ENCODE results near the gene ST6GALNAC6.
"Not testable (repeated sequence)": the region's sequence is repeated elsewhere in the genome, so short reads cannot be mapped to it uniquely, and the experiment has no call there.

The ST6GALNAC6 gene

DNA sequence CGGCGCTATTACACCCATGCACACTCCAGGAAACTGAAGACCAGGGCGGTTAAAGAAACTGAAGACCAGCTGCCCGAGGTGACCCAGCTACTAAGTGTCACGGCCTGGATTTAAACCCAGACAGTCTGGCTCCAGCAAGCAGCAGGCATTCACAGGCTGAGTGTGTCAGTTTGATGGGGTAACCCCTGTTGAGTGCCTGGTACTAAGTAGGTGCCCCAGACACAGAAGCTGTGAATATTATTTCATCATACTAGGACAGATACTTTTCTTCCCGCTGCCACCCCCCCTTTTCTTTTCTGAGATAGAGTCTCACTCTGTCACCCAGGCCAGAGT lies 52.3 kb downstream of the ST6GALNAC6 start:
- no peaks in the 10 kb centered on the region for H3K4me1 ChIP-seq (ENCODE audit: insufficient read depth, poor library complexity, severe bottlenecking)
- ATAC-seq (ENCODE audit: low read depth) (no peak), DNase-seq (ENCODE audit: low spot score) (no peak)

GRCh38 chr9:127846443-127847177 lies 52.8 kb downstream of the ST6GALNAC6 start:
- H3K4me1 ChIP-seq (ENCODE audit: insufficient read depth, poor library complexity, severe bottlenecking), result no peaks in the 10 kb centered on the region
- no peak overlapping the region for H3K27ac ChIP-seq (ENCODE audit: poor library complexity, severe bottlenecking)
- TF ChIP-seq, protein P1, sequence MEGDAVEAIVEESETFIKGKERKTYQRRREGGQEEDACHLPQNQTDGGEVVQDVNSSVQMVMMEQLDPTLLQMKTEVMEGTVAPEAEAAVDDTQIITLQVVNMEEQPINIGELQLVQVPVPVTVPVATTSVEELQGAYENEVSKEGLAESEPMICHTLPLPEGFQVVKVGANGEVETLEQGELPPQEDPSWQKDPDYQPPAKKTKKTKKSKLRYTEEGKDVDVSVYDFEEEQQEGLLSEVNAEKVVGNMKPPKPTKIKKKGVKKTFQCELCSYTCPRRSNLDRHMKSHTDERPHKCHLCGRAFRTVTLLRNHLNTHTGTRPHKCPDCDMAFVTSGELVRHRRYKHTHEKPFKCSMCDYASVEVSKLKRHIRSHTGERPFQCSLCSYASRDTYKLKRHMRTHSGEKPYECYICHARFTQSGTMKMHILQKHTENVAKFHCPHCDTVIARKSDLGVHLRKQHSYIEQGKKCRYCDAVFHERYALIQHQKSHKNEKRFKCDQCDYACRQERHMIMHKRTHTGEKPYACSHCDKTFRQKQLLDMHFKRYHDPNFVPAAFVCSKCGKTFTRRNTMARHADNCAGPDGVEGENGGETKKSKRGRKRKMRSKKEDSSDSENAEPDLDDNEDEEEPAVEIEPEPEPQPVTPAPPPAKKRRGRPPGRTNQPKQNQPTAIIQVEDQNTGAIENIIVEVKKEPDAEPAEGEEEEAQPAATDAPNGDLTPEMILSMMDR (IDR thresholded peaks at IDR 0.05; ENCODE audit: poor library complexity, severe bottlenecking), result no peak
- H3K27me3 ChIP-seq (ENCODE audit: insufficient read depth, poor library complexity, severe bottlenecking), result no peaks in the 10 kb centered on the region
- ATAC-seq (ENCODE audit: low read depth) (no peak), DNase-seq (ENCODE audit: low spot score) (no peak)
- H3K4me3 ChIP-seq (ENCODE audit: severe bottlenecking), result no peak overlapping the region
- peaks cover 4% of the 10 kb centered on the region for H3K36me3 ChIP-seq (ENCODE audit: low read depth)
- H3K9me3 ChIP-seq (ENCODE audit: severe bottlenecking), result peaks cover 18% of the 10 kb centered on the region

More for the DNA sequence above, 52.3 kb downstream of the ST6GALNAC6 start:
- no peak overlapping the region for H3K4me3 ChIP-seq (ENCODE audit: severe bottlenecking)
- peaks cover 4% of the 10 kb centered on the region for H3K36me3 ChIP-seq (ENCODE audit: low read depth)
- TF ChIP-seq, protein P1 (IDR thresholded peaks at IDR 0.05; ENCODE audit: poor library complexity, severe bottlenecking), result no peak
- no peak overlapping the region for H3K27ac ChIP-seq (ENCODE audit: poor library complexity, severe bottlenecking)
- H3K9me3 ChIP-seq (ENCODE audit: severe bottlenecking), result peaks cover 18% of the 10 kb centered on the region
- no peaks in the 10 kb centered on the region for H3K27me3 ChIP-seq (ENCODE audit: insufficient read depth, poor library complexity, severe bottlenecking)

DNA sequence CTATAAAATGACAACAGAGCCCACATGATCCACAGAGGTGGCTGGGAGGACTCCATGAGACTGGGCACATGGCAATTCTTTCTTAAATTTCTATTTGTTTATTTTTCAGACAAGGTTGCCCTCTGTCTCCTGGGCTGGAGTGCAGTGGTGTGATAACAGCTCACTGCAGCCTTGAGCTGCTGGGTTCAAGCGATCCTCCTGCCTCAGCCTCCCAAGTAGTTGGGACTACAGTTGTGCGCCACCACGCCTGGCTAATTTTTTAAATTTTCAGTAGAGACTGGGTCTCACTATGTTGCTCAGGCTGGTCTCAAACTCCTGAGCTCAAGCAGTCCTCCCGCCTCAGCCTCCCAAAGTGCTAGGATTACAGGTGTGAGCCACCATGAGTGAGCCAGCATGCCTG lies 53.8 kb downstream of the ST6GALNAC6 start:
- H3K36me3 ChIP-seq (ENCODE audit: low read depth); DNase-seq (ENCODE audit: low spot score); H3K27ac ChIP-seq (ENCODE audit: poor library complexity, severe bottlenecking); H3K4me3 ChIP-seq (ENCODE audit: severe bottlenecking); H3K27me3 ChIP-seq (ENCODE audit: insufficient read depth, poor library complexity, severe bottlenecking); ATAC-seq (ENCODE audit: low read depth); H3K4me1 ChIP-seq (ENCODE audit: insufficient read depth, poor library complexity, severe bottlenecking): not testable (repeated sequence)
- peaks cover 18% of the 10 kb centered on the region for H3K9me3 ChIP-seq (ENCODE audit: severe bottlenecking)

- H3K4me3 ChIP-seq (ENCODE audit: severe bottlenecking), result no peak overlapping the region
- no peak for ATAC-seq (ENCODE audit: low read depth)
- H3K27ac ChIP-seq (ENCODE audit: poor library complexity, severe bottlenecking), result no peak overlapping the region
Measured at GRCh38 chr9:127844821-127845359, 54.5 kb downstream of the ST6GALNAC6 start.

DNA sequence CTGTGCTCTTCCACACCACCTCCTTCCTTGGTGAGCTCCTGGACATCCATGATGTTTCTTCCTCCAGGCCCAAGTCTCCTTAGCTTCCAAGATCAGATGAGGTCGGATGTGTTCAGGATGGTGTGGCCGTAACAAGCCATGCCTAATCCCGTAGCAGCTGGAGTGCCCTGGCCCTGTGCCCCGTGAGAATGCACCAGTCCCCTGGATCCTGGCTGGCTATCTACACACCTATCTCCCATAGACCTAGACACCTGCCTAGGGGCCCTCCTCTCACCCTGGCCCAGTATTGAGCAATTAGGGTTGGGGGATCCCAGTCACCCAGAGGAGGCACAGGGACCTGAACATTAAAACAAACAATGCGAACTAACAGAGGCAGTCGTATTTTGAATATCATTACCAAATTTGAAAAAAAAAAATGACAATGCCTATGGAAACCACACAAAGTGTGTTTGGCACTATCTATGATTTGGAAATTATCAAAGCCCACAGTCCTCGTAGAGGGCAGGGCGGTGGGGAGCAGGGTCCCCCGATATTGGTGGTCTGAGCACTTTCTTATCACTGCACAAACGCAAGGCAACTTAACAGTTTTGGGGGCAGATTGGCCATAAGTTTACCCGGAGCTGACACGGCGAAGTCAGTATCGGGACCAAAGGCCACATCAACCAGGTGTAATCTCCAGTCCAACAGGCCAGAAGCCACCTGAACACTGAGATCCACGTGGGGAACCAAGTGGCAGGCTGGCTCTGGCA lies 58.1 kb downstream of the ST6GALNAC6 start:
- Histone ChIP-seq H3K36me3 (ENCODE audit: low read depth) (0 out of 2 replicates have a peak, but pooled peaks cover 4% of the 10 kb centered on the region), H3K4me1 (ENCODE audit: insufficient read depth, poor library complexity, severe bottlenecking) (peaks cover 9% of the 10 kb centered on the region), H3K27ac (ENCODE audit: poor library complexity, severe bottlenecking) (no peak overlapping the region), H3K27me3 (ENCODE audit: insufficient read depth, poor library complexity, severe bottlenecking) (no peaks in the 10 kb centered on the region), H3K9me3 (ENCODE audit: severe bottlenecking) (no peaks in the 10 kb centered on the region), H3K4me3 (ENCODE audit: severe bottlenecking) (no peak overlapping the region)
- no peak for DNase-seq (ENCODE audit: low spot score)
- no peak for ATAC-seq (ENCODE audit: low read depth)
- TF ChIP-seq, protein P1 (IDR thresholded peaks at IDR 0.05; ENCODE audit: poor library complexity, severe bottlenecking), result no peak

More at GRCh38 chr9:127844821-127845359, 54.5 kb downstream of the ST6GALNAC6 start:
- TF ChIP-seq, protein P1 (IDR thresholded peaks at IDR 0.05; ENCODE audit: poor library complexity, severe bottlenecking), result no peak
- peaks cover 16% of the 10 kb centered on the region for H3K9me3 ChIP-seq (ENCODE audit: severe bottlenecking)
- no peak for DNase-seq (ENCODE audit: low spot score)
- no peaks in the 10 kb centered on the region for H3K27me3 ChIP-seq (ENCODE audit: insufficient read depth, poor library complexity, severe bottlenecking)
- H3K4me1 ChIP-seq (ENCODE audit: insufficient read depth, poor library complexity, severe bottlenecking), result no peaks in the 10 kb centered on the region
- H3K36me3 ChIP-seq (ENCODE audit: low read depth), result peaks cover 4% of the 10 kb centered on the region; the same call in 1 of the 2 replicates
